NB4 (cell line): ENCODE results near the gene LIAS.
"Not testable (repeated sequence)": the region's sequence is repeated elsewhere in the genome, so short reads cannot be mapped to it uniquely, and the experiment has no call there.

ENCODE experiments used
- DNase-seq: peaks from one replicate; pipeline ENCODE4 v3.0.0; 2010; ENCODE audit warnings: low read depth
- H3K4me3 ChIP-seq: one replicate; pipeline ENCODE4 v1.5.1; 2011; ENCODE audit warnings: mild to moderate bottlenecking, low read depth, low read length, moderate library complexity
- MAX ChIP-seq: IDR thresholded peaks from 2 replicates; pipeline ENCODE4 v1.6.1; 2011; ENCODE audit warnings: low read depth, low read length
- MYC ChIP-seq: IDR thresholded peaks from 2 replicates; pipeline ENCODE4 v1.6.1; 2011; ENCODE audit warnings: low read depth, low read length
- POLR2A ChIP-seq: IDR thresholded peaks from 2 replicates; pipeline ENCODE4 v1.6.1; 2011; ENCODE audit warnings: mild to moderate bottlenecking; ENCODE audit not compliant: insufficient read length; ENCODE audit errors: extremely low read depth
- TF ChIP-seq, protein P1 (sequence below): IDR thresholded peaks from one replicate; pipeline ENCODE4 v1.5.1; 2012; ENCODE audit warnings: low read depth, low read length

The LIAS gene

DNA sequence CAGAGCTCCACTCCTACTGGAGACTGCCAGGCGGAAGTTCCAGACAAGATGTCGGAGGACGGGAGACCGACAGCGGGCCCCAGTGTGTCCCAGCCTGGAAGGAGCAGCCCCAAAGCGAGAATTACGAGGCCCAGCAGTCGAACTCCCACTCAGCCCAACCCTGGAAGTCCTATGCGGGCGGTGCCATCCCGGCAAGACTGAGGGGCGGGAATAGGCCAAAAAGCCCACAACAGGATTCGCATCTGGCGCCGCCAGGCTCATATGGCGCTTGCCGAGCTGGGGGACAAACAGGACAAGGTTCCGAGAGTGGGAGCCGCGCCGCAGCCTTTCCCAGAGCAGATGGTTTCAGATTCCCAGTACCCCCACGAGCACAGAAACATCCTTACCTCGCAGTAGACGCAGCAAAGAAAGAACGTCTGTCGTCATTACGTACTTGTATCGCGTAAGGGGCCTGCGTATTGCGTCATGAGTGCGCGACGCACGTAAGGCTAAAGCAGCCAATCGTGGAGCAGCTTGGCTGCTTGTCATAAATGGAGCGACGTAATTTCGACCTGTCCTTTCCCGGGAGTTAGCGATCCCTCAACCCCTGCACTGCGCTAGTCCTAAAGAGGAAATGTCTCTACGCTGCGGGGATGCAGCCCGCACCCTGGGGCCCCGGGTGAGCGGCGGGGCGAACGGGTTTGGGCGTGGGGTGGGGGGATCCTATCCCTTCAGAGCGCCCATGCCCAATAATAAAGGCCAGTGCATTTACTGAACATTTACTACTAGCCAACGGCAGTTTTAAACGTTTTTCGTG, at the start of gene LIAS, which contains the start of gene RPL9:
LIAS (plus strand) TSS at position 552 of the 796 bp plus-strand sequence; CDS start at position 614, 62 bp downstream.
RPL9 (minus strand) TSS at position 418 of the 796 bp plus-strand sequence. CDS start 483 bp downstream, outside the sequence.
- TF ChIP-seq MYC: peak; percentile 97
- TF ChIP-seq POLR2A: peak; percentile 99
- peak; percentile 81; the same call in 1 of the 2 replicates for TF ChIP-seq MAX
- TF ChIP-seq, protein P1, sequence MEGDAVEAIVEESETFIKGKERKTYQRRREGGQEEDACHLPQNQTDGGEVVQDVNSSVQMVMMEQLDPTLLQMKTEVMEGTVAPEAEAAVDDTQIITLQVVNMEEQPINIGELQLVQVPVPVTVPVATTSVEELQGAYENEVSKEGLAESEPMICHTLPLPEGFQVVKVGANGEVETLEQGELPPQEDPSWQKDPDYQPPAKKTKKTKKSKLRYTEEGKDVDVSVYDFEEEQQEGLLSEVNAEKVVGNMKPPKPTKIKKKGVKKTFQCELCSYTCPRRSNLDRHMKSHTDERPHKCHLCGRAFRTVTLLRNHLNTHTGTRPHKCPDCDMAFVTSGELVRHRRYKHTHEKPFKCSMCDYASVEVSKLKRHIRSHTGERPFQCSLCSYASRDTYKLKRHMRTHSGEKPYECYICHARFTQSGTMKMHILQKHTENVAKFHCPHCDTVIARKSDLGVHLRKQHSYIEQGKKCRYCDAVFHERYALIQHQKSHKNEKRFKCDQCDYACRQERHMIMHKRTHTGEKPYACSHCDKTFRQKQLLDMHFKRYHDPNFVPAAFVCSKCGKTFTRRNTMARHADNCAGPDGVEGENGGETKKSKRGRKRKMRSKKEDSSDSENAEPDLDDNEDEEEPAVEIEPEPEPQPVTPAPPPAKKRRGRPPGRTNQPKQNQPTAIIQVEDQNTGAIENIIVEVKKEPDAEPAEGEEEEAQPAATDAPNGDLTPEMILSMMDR: no peak
- H3K4me3 ChIP-seq: peak within 1 kb of the TSS; percentile 90
- DNase-seq: peak; percentile 100

GRCh38 chr4:39410415-39410814, 48.4 kb upstream of the LIAS start:
- H3K4me3 ChIP-seq: no peak overlapping the region
- TF ChIP-seq, protein P1: no peak
- TF ChIP-seq POLR2A (no peak), MYC (no peak), MAX (no peak)
- DNase-seq: no peak

DNA sequence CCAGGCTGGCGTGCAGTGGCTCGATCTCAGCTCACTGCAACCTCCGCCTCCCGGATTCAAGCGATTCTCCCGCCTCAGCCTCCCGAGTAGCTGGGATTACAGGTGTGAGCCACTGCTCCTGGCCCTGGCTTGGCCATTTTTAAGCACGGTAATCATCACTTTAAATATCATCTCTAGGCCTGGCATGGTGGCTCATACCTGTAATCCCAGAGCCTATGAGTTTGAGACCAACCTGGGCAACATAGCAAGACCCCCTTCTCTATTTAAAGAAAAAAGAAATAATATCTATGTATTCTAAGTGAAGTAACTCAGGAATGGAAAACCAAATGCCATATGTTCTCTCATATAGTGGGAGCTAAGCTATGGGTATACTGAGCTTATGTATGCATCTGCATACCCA, 47.3 kb upstream of the LIAS start:
- not testable (repeated sequence) for H3K4me3 ChIP-seq, DNase-seq

DNA sequence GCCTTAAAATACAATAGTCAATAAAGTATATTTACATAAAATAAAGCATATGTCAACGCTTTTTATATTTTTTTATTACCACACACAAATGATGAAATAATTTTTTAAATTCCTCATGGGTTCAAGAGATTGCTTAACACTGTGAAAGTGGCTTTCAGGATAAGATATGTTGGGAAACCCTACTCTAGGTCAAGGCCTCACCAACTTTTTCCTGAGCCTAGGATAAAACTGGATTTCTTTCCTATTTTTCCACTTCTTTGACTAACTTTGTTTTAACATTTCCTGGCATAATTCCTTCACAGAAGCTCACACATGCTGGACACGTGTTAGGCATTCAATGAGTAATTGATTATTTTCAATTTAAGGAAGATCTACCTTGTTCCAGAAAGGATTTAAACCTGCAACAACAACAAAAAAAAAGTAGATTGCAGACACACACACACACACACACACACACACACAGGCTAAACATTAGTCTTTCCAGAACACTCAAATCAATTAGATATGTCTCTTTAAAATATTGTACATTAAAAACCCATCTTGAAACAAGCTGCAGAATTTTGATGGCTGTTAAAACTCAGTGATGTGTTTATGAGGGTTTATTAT, 43.1 kb upstream of the LIAS start:
- TF ChIP-seq, protein P1: no peak
- no peak for TF ChIP-seq POLR2A
- no peak for TF ChIP-seq MAX
- TF ChIP-seq MYC: no peak
- DNase-seq: no peak
- H3K4me3 ChIP-seq: no peak overlapping the region

- TF ChIP-seq MYC: no peak
- TF ChIP-seq, protein P1: no peak
- TF ChIP-seq MAX: no peak
- no peak for TF ChIP-seq POLR2A
- no peak for DNase-seq
- no peak overlapping the region for H3K4me3 ChIP-seq
Measured at GRCh38 chr4:39422247-39422646, 36.6 kb upstream of the LIAS start.

- not testable (repeated sequence) for DNase-seq, H3K4me3 ChIP-seq
Measured at GRCh38 chr4:39425297-39425696, 33.6 kb upstream of the LIAS start.
